Measurements from ENCODE around the gene CLCN3. TPM values are rescaled to one million over a fixed set of nuclear protein-coding genes. Genes with fewer than 3 reads are reported as not detected.

CLCN3 gene
- total and polyA plus RNA-seq, 9 of the 15 experiments (the other 6 are each of a cell fraction or from before 2014, with no cell fraction given) = 12.7 to 60.6 (median 38.5) TPM

DNA sequence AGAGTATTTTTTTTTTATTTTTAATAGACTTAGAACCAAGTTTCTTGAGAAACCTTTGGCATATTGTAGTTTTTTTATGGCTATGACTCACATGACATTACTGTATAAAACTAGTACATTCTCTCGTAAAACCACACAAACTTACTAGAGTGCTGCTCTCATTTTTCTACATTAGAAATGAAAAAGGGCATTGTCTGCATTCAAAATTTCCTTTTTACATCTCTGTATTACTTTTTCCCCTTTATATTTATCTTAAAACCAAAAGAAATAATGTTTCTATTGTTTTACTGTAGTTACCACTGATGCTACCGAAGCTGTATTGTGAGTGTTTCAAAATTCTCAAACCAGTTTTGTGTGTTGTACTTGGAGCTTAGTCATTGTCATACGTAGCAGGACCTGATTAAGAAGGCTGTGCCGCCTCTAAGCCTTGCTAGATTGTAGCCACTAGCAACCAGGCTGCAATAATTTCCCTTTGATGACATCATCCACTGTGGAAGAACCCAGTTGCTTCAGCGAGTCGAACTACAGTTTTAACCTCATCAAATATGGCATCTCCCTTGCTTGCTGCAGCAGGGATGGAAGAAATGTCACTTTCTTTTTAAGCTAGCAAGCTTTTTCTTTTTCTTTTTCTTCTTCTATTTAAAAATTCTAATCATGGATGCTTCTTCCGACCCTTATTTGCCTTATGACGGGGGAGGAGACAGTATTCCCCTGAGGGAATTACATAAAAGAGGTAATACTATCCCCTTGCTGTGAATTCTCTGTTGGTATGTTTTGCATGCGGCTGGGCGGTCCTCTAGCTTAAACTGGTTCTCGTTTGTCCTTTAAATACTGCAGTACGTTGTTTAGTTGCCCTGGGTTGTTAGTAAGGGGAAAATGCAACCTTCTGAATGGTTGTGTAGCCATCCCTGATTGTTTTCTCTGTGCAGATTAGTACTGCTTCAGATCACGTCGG, 39.6 kb downstream of the CLCN3 start (continued):
- TF ChIP-seq TEAD2 (tag; IDR thresholded peaks at IDR 0.05) = no peak
- TF ChIP-seq ZNF140 (CRISPR knock-in tag; IDR thresholded peaks at IDR 0.05) = no peak
- TF ChIP-seq SMC3 (conservative IDR thresholded peaks at IDR 0.05; ENCODE audit: insufficient read depth, low read depth, low read length) = no peak
- 0 out of 2 replicates have a peak, but pooled peaks have one; percentile 29 for TF ChIP-seq GABPA (tag; conservative IDR thresholded peaks at IDR 0.05; ENCODE audit: low read depth)
- TF ChIP-seq, protein P1, sequence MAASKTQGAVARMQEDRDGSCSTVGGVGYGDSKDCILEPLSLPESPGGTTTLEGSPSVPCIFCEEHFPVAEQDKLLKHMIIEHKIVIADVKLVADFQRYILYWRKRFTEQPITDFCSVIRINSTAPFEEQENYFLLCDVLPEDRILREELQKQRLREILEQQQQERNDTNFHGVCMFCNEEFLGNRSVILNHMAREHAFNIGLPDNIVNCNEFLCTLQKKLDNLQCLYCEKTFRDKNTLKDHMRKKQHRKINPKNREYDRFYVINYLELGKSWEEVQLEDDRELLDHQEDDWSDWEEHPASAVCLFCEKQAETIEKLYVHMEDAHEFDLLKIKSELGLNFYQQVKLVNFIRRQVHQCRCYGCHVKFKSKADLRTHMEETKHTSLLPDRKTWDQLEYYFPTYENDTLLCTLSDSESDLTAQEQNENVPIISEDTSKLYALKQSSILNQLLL (CRISPR knock-in tag; IDR thresholded peaks at IDR 0.05; ENCODE audit: borderline replicate concordance) = no peak
- no peak for TF ChIP-seq ZKSCAN1 (IDR thresholded peaks at IDR 0.05; ENCODE audit: low read depth, low read length)
- TF ChIP-seq RBM22 (IDR thresholded peaks at IDR 0.05; ENCODE audit: low read depth, low read length, poor library complexity, severe bottlenecking) = no peak
- TF ChIP-seq XRCC4 (IDR thresholded peaks at IDR 0.05; ENCODE audit: extremely low read depth, insufficient read depth, insufficient read length) = no peak
- TF ChIP-seq, protein P2, sequence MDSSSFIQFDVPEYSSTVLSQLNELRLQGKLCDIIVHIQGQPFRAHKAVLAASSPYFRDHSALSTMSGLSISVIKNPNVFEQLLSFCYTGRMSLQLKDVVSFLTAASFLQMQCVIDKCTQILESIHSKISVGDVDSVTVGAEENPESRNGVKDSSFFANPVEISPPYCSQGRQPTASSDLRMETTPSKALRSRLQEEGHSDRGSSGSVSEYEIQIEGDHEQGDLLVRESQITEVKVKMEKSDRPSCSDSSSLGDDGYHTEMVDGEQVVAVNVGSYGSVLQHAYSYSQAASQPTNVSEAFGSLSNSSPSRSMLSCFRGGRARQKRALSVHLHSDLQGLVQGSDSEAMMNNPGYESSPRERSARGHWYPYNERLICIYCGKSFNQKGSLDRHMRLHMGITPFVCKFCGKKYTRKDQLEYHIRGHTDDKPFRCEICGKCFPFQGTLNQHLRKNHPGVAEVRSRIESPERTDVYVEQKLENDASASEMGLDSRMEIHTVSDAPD (CRISPR knock-in tag; IDR thresholded peaks at IDR 0.05) = no peak
- peak; percentile 78 for TF ChIP-seq GATAD2B (IDR thresholded peaks at IDR 0.05; ENCODE audit: borderline replicate concordance)
- TF ChIP-seq TAF7 (tag; IDR thresholded peaks at IDR 0.05) = no peak; the same call in 1 of the 2 replicates
- peak; percentile 39; the same call in 1 of the 2 replicates for TF ChIP-seq MYNN (IDR thresholded peaks at IDR 0.05)
- no peak for TF ChIP-seq MYNN (CRISPR knock-in tag; IDR thresholded peaks at IDR 0.05)
- TF ChIP-seq, protein P3, sequence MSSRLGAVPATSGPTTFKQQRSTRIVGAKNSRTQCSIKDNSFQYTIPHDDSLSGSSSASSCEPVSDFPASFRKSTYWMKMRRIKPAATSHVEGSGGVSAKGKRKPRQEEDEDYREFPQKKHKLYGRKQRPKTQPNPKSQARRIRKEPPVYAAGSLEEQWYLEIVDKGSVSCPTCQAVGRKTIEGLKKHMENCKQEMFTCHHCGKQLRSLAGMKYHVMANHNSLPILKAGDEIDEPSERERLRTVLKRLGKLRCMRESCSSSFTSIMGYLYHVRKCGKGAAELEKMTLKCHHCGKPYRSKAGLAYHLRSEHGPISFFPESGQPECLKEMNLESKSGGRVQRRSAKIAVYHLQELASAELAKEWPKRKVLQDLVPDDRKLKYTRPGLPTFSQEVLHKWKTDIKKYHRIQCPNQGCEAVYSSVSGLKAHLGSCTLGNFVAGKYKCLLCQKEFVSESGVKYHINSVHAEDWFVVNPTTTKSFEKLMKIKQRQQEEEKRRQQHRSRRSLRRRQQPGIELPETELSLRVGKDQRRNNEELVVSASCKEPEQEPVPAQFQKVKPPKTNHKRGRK (tag; IDR thresholded peaks at IDR 0.05) = no peak
- TF ChIP-seq SNRNP70 (optimal IDR thresholded peaks at IDR 0.05; ENCODE audit: low read depth, low read length) = no peak
- TF ChIP-seq MTA1 (IDR thresholded peaks at IDR 0.05; ENCODE audit: borderline replicate concordance) = no peak
- TF ChIP-seq ZNF408 (CRISPR knock-in tag; IDR thresholded peaks at IDR 0.05; ENCODE audit: low read depth) = no peak
- TF ChIP-seq, protein P4, sequence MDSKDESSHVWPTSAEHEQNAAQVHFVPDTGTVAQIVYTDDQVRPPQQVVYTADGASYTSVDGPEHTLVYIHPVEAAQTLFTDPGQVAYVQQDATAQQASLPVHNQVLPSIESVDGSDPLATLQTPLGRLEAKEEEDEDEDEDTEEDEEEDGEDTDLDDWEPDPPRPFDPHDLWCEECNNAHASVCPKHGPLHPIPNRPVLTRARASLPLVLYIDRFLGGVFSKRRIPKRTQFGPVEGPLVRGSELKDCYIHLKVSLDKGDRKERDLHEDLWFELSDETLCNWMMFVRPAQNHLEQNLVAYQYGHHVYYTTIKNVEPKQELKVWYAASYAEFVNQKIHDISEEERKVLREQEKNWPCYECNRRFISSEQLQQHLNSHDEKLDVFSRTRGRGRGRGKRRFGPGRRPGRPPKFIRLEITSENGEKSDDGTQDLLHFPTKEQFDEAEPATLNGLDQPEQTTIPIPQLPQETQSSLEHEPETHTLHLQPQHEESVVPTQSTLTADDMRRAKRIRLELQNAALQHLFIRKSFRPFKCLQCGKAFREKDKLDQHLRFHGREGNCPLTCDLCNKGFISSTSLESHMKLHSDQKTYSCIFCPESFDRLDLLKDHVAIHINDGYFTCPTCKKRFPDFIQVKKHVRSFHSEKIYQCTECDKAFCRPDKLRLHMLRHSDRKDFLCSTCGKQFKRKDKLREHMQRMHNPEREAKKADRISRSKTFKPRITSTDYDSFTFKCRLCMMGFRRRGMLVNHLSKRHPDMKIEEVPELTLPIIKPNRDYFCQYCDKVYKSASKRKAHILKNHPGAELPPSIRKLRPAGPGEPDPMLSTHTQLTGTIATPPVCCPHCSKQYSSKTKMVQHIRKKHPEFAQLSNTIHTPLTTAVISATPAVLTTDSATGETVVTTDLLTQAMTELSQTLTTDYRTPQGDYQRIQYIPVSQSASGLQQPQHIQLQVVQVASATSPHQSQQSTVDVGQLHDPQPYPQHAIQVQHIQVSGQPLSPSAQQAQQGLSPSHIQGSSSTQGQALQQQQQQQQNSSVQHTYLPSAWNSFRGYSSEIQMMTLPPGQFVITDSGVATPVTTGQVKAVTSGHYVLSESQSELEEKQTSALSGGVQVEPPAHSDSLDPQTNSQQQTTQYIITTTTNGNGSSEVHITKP (IDR thresholded peaks at IDR 0.05; ENCODE audit: partially characterized antibody) = peak; percentile 88
- no peak for TF ChIP-seq NUFIP1 (IDR thresholded peaks at IDR 0.05; ENCODE audit: partially characterized antibody)
- no peak for TF ChIP-seq PRPF4 (IDR thresholded peaks at IDR 0.05; ENCODE audit: insufficient read depth, low read depth, low read length, poor library complexity, severe bottlenecking)

Data from K562 (cell line).